Measurements from ENCODE around the gene ACTN3.

- TF ChIP-seq, protein P1, sequence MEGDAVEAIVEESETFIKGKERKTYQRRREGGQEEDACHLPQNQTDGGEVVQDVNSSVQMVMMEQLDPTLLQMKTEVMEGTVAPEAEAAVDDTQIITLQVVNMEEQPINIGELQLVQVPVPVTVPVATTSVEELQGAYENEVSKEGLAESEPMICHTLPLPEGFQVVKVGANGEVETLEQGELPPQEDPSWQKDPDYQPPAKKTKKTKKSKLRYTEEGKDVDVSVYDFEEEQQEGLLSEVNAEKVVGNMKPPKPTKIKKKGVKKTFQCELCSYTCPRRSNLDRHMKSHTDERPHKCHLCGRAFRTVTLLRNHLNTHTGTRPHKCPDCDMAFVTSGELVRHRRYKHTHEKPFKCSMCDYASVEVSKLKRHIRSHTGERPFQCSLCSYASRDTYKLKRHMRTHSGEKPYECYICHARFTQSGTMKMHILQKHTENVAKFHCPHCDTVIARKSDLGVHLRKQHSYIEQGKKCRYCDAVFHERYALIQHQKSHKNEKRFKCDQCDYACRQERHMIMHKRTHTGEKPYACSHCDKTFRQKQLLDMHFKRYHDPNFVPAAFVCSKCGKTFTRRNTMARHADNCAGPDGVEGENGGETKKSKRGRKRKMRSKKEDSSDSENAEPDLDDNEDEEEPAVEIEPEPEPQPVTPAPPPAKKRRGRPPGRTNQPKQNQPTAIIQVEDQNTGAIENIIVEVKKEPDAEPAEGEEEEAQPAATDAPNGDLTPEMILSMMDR (IDR thresholded peaks at IDR 0.05; ENCODE audit: insufficient read depth, low read length): no peak
- TF ChIP-seq POLR2AphosphoS5 (IDR thresholded peaks at IDR 0.05; ENCODE audit: low read depth) (no peak), SPI1 (IDR thresholded peaks at IDR 0.05; ENCODE audit: borderline replicate concordance, low read depth) (no peak), REST (IDR thresholded peaks at IDR 0.05; ENCODE audit: insufficient replicate concordance, low read depth) (no peak), GABPA (IDR thresholded peaks at IDR 0.05; ENCODE audit: low read depth) (no peak)
Measured at GRCh38 chr11:66586136-66586535, 39.4 kb downstream of the ACTN3 start.
